Keratinocyte (primary cell): ENCODE measurements around the gene TBRG4.

Source experiments
- CTCF ChIP-seq, 3 experiments: IDR thresholded peaks in 1 of 3; conservative IDR thresholded peaks in 1 of 3; optimal IDR thresholded peaks in 1 of 3; 2 replicates in 2 of 3; 3 replicates in 1 of 3; pipeline versions ENCODE3 to v1.5.1; 2011; ENCODE audit warnings: low read length in 3 of 3, mild to moderate bottlenecking in 3 of 3, moderate library complexity in 2 of 3, control low read depth in 1 of 3, inconsistent platforms in 1 of 3; ENCODE audit not compliant: insufficient read depth in 2 of 3; ENCODE audit errors: extremely low read depth in 1 of 3
- EZH2 ChIP-seq: IDR thresholded peaks from one replicate; pipeline ENCODE4 v1.6.1; 2012; ENCODE audit warnings: inconsistent platforms, mild to moderate bottlenecking, low read length, moderate library complexity

- TF ChIP-seq CTCF (optimal IDR thresholded peaks at IDR 0.05 in 1 of 3, IDR thresholded peaks at IDR 0.05 in 1 of 3, conservative IDR thresholded peaks at IDR 0.05 in 1 of 3; ENCODE audit: extremely low read depth in 1 of 3, insufficient read depth in 2 of 3, low read length in 3 of 3) (no peak), EZH2 (no peak)
These were observed 19.4 kb upstream of the TBRG4 start for GRCh38 chr7:45130910-45131309.
